ENCODE results near the gene INPP5B. TPM values are rescaled to one million over a fixed set of nuclear protein-coding genes. Genes with fewer than 3 reads are reported as not detected.

The INPP5B gene
- total and polyA plus RNA-seq, 7 donors: 3.8 to 12.8 (median 6.7) TPM

DNA sequence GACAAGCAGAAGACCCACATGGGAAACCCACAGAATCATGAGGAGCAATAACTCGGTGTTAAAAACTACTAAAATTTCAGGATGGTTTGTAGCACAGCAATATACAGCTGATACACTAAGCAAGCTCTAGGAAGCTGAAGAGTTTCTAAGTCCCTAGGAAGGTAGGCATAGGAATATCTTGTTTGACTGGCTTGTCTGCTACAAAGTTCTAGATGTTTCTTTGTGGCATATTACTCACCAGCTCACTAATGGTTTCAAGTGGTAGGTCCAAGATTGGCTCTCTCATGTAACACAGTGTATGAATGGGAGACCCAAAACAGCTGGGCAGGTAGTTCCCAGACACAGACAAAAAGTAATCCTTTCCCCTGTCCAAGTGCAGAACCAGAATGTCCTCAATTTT lies 74.2 kb downstream of the INPP5B start:
- no peaks in the 10 kb centered on the region for H3K9me3 ChIP-seq
- no peaks in the 10 kb centered on the region for H3K4me1 ChIP-seq
- no peak overlapping the region for H3K4me3 ChIP-seq
- TF ChIP-seq, protein P1, sequence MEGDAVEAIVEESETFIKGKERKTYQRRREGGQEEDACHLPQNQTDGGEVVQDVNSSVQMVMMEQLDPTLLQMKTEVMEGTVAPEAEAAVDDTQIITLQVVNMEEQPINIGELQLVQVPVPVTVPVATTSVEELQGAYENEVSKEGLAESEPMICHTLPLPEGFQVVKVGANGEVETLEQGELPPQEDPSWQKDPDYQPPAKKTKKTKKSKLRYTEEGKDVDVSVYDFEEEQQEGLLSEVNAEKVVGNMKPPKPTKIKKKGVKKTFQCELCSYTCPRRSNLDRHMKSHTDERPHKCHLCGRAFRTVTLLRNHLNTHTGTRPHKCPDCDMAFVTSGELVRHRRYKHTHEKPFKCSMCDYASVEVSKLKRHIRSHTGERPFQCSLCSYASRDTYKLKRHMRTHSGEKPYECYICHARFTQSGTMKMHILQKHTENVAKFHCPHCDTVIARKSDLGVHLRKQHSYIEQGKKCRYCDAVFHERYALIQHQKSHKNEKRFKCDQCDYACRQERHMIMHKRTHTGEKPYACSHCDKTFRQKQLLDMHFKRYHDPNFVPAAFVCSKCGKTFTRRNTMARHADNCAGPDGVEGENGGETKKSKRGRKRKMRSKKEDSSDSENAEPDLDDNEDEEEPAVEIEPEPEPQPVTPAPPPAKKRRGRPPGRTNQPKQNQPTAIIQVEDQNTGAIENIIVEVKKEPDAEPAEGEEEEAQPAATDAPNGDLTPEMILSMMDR (IDR thresholded peaks at IDR 0.05): no peak
- H3K27ac ChIP-seq: no peak overlapping the region
- no peaks in the 10 kb centered on the region for H3K27me3 ChIP-seq (ENCODE audit: insufficient read depth in 3 of 3, low read length in 2 of 3)
- intact Hi-C loops (cut with DNase I): no loop called here
- ATAC-seq: no peak
- 96 to 100% (median 97%) methylated on average over 1 of the region's 1 CpG for WGBS, 3 donors
- no peak for DNase-seq
- H3K36me3 ChIP-seq (ENCODE audit: insufficient read depth in 1 of 2, low read depth in 1 of 2): peaks cover 11 to 91% of the 10 kb centered on the region in 2 donors

DNA sequence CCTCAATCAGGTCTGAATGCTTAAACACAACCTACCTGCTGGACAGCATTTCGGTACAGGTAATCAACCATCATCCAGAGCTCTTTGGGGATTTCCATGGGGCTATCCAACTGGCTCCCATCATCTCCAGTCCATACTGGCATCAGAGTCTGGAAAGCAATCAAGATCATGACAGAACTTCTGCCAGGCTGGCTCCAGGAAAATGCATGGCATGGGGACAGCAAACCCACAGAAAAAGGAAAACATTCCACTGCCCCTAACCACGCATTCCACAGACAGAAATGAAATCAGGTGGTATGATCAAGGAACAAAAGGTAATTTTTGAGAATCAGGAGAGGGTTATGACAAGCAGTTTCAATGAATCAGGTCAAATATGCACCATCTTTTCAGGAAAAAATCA lies 78.4 kb downstream of the INPP5B start:
- no peak overlapping the region for H3K27ac ChIP-seq
- no peaks in the 10 kb centered on the region for H3K4me1 ChIP-seq
- no peaks in the 10 kb centered on the region for H3K27me3 ChIP-seq (ENCODE audit: insufficient read depth in 3 of 3, low read length in 2 of 3)
- intact Hi-C loops (cut with DNase I): no loop called here
- 89 to 90% (median 90%) methylated on average over 2 of the region's 2 CpGs for WGBS, 3 donors
- no peaks in the 10 kb centered on the region for H3K9me3 ChIP-seq
- peaks cover 11 to 91% of the 10 kb centered on the region in 2 donors for H3K36me3 ChIP-seq (ENCODE audit: insufficient read depth in 1 of 2, low read depth in 1 of 2)
- ATAC-seq: no peak
- DNase-seq: no peak
- H3K4me3 ChIP-seq: no peak overlapping the region
- TF ChIP-seq, protein P1 (IDR thresholded peaks at IDR 0.05): no peak

DNA sequence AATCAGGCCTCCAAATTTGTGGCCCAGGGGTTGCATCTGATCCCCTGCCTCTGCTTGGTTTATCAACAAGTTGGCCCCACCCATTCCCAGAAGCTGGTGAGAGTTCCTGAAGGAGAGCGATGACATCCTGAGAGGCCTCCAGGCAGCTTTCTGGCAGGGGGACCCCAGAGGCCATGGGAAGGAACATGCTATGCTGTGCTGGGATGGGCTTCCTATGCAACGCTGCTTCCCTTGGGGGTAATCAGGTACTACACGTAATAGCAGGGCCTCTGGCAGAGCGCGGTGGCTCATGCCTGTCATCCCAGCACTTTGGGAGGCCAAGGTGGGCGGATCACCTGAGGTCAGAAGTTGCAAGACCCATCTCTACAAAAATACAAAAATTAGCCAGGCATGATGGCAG lies 79.1 kb downstream of the INPP5B start:
- H3K27ac ChIP-seq: no peak overlapping the region
- H3K4me3 ChIP-seq: no peak overlapping the region
- 87 to 93% (median 91%) methylated on average over 6 of the region's 6 CpGs for WGBS, 3 donors
- intact Hi-C loops (cut with DNase I): no loop called here
- TF ChIP-seq, protein P1 (IDR thresholded peaks at IDR 0.05): no peak
- DNase-seq (no peak), ATAC-seq (no peak)
- no peaks in the 10 kb centered on the region for H3K27me3 ChIP-seq (ENCODE audit: insufficient read depth in 3 of 3, low read length in 2 of 3)
- H3K4me1 ChIP-seq: no peaks in the 10 kb centered on the region
- no peaks in the 10 kb centered on the region for H3K9me3 ChIP-seq
- H3K36me3 ChIP-seq (ENCODE audit: insufficient read depth in 1 of 2, low read depth in 1 of 2): peaks cover 9 to 91% of the 10 kb centered on the region in 2 donors

DNA sequence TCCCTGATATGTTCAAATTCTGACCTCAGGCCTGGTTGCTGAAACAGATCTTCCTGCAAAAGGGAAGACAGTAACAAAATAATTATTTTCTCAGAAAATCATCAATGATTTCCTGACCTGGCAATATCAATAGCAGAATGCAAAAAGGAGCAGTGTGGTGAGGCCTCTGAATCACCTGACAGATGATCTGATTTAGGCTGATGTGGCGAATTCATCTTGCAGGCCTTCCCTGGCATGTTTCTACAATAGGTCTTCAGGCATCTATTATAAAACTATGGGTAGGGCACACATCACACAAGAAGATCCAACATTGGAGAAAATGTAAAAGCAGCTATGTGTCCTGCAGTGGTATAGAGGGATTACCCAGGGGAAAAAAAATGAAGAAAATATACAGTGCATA lies 80.4 kb downstream of the INPP5B start:
- DNase-seq: no peak
- no peaks in the 10 kb centered on the region for H3K9me3 ChIP-seq
- WGBS, 3 donors: 93 to 100% (median 97%) methylated on average over 1 of the region's 1 CpG
- H3K27me3 ChIP-seq (ENCODE audit: insufficient read depth in 3 of 3, low read length in 2 of 3): no peaks in the 10 kb centered on the region
- no peak overlapping the region for H3K4me3 ChIP-seq
- no peaks in the 10 kb centered on the region for H3K4me1 ChIP-seq
- no peak overlapping the region for H3K27ac ChIP-seq
- ATAC-seq: no peak
- intact Hi-C loops (cut with DNase I): no loop called here
- peaks cover 4 to 94% of the 10 kb centered on the region in 2 donors for H3K36me3 ChIP-seq (ENCODE audit: insufficient read depth in 1 of 2, low read depth in 1 of 2)
- TF ChIP-seq, protein P1 (IDR thresholded peaks at IDR 0.05): no peak

All from psoas muscle (tissue), 8 donors.